Fibroblast of skin of left quadriceps (primary cell): ENCODE data around the gene SSU72.
"Not testable (repeated sequence)": the region's sequence is repeated elsewhere in the genome, so short reads cannot be mapped to it uniquely, and the experiment has no call there.

ENCODE experiments used
- DNase-seq, 2 experiments: peaks; one replicate each; pipeline ENCODE4 v3.0.0-alpha.2; 2013; ENCODE audit warnings: low read depth in 2 of 2

Gene SSU72

DNA sequence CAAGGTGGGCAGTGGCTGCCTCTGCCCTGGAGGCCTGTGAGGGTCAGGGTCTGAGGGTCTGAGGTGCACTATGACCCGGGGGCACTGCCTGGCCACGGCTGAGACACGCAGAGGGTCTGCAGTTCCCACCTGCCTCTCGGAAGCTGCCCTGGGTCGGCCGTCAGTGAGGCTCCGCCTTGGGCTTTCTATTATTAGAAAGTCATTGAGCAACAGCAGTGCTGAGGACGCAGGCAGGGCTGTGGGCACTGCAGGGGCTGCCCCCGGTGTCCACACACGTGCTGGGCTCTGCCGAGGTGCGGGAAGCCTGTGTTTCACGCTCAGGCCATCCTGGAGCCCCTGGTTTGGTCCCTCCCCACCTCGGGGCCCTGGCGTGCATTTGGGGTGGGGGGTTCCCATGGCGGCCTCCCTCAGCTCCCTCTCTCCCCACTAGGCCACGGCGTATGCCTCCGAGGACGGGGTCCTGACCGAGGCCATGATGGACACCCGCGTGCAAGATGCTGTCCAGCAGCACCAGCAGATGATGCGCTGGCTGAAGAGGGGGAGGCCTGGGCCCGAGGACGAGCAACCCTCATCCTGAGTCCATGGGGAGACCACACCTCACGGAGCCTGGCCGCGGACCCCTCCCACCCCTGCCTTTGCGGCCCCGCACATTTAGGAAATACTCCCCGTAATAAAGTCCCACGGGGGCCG lies 65.7 kb downstream of the SSU72 start:
- not testable (repeated sequence) for DNase-seq

DNA sequence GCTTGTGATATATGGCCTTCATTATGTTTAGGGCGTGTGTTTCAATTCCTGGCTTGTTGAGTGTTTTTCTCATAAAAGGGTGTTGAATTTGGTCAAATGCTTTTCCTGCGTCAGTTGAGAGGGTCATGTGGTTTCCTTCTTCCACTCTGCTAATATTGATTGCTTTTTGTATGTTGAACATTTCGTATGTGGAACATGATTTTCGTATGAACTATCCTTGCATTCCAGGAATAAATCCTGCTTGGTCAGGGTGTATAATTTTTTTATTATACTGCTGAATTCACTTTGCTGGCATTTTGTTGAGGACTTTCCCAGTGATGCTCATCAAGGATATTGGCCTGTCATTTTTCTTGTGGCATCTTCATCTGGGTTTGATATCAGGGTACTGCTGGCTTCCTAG lies 67.4 kb downstream of the SSU72 start:
- no peak for DNase-seq

DNA sequence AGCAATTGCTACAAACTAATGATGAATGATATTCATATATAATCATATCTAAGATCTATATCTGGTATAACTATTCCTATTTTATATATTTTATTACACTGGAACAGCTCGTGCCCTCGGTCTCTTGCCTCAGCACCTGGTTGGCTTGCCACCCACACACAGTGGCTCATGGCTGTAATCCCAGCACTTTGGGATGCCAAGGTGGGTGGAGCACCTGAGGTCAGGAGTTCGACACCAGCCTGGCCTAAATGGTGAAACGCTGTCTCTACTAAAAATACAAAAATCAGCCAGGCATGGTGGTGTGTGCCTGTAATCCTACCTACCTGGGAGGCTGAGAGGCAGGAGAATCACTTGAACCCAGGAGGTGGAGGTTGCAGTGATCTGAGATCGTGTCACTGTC lies 68.9 kb downstream of the SSU72 start:
- not testable (repeated sequence) for DNase-seq

DNA sequence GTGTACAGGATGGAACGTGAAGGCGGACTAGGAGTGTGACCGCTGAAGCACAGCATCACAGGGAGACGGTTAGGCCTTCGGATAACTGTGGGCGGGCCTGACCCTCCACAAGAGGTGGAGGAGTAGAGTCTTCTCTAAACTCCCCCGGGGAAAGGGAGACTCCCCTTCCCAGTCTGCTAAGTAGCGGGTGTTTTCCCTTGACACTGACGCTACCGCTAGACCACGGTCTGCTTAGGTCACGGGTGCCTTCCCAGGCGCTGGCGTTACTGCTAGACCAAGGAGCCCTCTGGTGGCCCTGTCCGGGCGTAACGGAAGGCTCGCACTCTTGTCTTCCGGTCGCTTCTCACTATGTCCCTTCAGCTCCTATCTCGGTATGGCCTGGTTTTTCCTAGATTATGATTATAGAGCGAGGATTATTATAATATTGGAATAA lies 69.3 kb downstream of the SSU72 start:
- DNase-seq, result not testable (repeated sequence)

DNA sequence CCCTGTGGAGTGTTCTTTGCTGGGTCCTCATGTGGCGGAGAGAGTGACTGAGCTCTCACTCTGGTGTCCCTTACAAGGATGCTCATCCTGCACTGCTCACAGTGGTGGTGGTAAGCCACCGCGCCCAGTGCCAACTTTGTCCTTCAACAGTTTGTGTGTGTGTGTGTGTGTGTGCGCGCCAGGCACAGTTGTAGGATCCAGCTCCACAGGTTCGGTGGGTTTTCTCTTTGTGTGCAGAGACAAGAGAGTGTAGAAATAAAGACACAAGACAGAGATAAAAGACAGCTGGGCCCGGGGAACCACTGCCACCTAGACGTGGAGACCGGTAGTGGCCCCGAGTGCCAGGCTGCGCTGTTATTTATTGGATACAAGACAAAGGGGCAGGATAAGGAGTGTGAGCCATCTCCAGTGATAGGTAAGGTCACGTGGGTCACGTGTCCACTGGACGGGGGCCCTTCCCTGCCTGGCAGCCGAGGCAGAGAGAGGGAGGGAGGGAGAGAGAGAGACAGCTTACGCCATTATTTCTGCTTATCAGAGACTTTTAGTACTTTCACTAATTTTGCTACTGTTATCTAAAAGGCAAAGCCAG lies 69.8 kb downstream of the SSU72 start:
- peak; percentile 10 to 18 for DNase-seq

DNA sequence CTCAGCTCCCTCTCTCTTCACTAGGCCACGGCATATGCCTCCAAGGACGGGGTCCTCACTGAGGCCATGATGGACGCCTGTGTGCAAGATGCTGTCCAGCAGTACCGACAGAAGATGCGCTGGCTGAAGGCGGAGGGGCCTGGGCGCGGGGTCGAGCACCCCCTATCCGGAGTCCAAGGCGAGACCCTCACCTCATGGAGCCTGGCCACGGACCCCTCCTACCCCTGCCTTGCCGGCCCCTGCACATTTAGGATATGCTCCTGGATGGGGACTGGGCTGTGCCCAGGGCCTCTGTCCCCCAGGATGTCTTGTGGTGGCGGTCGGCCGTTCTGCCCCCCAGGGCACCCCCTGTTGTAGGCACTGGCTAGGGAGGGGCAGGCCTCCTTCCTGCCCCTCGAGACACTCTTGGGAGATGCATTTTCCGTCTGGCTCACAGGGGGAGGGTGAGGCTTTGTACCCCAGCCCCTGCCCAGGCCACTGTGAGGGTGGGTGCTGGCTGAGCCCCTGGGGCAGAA lies 79.1 kb downstream of the SSU72 start:
- not testable (repeated sequence) for DNase-seq

DNA sequence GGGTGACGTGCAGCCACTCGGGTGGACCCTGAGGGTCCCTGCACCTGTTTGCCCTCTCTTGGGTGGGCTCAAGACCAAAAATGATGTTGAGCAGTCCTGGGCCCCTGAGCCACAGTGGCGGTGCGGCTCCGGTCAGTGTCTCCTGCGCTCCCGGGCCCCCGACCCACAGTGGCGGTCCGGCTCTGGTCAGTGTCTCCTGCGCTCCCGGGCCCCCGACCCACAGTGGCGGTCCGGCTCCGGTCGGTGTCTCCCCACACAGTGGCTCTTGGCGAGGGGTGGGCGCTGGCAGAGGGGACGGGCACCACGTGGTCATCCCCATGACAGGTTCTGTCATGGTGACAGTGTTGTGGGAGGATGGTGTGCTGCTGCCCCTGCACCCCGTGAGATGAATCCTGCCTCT lies 80.4 kb downstream of the SSU72 start:
- not testable (repeated sequence) for DNase-seq
